ENCODE measurements around the gene MRS2. TPM values are rescaled to one million over a fixed set of nuclear protein-coding genes. Genes with fewer than 3 reads are reported as not detected.
"Not testable (repeated sequence)": the region's sequence is repeated elsewhere in the genome, so short reads cannot be mapped to it uniquely, and the experiment has no call there.

MRS2 gene
- total RNA-seq, 2 donors from 2014 or later: 27.1 to 27.5 TPM

DNA sequence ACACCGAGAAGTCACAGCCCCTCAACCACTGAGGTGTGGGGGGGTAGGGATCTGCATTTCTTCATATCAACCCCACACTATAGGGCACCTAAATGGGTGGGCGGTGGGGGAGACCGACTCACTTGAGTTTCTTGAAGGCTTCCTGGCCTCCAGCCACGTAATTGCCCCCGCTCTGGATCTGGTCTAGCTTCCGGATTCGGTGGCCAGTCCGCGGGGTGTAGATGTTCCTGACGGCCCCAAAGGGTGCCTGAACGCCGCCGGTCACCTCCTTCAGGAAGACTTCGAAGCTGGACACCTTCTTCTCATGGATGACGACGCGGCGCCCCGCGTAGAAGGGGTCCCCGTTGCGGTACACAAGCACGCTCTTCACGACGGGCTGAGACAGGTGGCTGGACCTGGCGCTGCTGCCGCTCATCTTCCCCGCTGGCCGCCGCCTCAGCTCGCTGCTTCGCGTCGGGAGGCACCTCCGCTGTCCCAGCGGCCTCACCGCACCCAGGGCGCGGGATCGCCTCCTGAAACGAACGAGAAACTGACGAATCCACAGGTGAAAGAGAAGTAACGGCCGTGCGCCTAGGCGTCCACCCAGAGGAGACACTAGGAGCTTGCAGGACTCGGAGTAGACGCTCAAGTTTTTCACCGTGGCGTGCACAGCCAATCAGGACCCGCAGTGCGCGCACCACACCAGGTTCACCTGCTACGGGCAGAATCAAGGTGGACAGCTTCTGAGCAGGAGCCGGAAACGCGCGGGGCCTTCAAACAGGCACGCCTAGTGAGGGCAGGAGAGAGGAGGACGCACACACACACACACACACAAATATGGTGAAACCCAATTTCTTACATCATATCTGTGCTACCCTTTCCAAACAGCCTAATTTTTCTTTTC, 45.2 kb upstream of the MRS2 start, which contains the start of gene DCDC2:
Gene DCDC2, minus strand, starts transcription at position 724 of the 883 bp plus-strand sequence. Its CDS starts 309 bp downstream, at position 415.
- Histone ChIP-seq H3K36me3 (no peaks in the 10 kb centered on the region), H3K27ac (no peak within 1 kb of the TSS), H3K4me1 (replicated peaks) (peaks cover 4% of the 10 kb centered on the region), H3K27me3 (replicated peaks; ENCODE audit: insufficient read depth) (no peaks in the 10 kb centered on the region), H3K9me3 (no peaks in the 10 kb centered on the region), H3K4me3 (peak within 1 kb of the TSS; percentile 6 to 24)
- DNase-seq (ENCODE audit: low spot score): peak; percentile 77
- intact Hi-C loops (cut with DNase I): no loop called here
- TF ChIP-seq, protein P1, sequence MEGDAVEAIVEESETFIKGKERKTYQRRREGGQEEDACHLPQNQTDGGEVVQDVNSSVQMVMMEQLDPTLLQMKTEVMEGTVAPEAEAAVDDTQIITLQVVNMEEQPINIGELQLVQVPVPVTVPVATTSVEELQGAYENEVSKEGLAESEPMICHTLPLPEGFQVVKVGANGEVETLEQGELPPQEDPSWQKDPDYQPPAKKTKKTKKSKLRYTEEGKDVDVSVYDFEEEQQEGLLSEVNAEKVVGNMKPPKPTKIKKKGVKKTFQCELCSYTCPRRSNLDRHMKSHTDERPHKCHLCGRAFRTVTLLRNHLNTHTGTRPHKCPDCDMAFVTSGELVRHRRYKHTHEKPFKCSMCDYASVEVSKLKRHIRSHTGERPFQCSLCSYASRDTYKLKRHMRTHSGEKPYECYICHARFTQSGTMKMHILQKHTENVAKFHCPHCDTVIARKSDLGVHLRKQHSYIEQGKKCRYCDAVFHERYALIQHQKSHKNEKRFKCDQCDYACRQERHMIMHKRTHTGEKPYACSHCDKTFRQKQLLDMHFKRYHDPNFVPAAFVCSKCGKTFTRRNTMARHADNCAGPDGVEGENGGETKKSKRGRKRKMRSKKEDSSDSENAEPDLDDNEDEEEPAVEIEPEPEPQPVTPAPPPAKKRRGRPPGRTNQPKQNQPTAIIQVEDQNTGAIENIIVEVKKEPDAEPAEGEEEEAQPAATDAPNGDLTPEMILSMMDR (IDR thresholded peaks at IDR 0.05): no peak
- TF ChIP-seq POLR2A (IDR thresholded peaks at IDR 0.05) (peak; percentile 33), POLR2AphosphoS5 (IDR thresholded peaks at IDR 0.05) (peak; percentile 7)
- WGBS: 4% methylated on average over 60 of the region's 61 CpGs

DNA sequence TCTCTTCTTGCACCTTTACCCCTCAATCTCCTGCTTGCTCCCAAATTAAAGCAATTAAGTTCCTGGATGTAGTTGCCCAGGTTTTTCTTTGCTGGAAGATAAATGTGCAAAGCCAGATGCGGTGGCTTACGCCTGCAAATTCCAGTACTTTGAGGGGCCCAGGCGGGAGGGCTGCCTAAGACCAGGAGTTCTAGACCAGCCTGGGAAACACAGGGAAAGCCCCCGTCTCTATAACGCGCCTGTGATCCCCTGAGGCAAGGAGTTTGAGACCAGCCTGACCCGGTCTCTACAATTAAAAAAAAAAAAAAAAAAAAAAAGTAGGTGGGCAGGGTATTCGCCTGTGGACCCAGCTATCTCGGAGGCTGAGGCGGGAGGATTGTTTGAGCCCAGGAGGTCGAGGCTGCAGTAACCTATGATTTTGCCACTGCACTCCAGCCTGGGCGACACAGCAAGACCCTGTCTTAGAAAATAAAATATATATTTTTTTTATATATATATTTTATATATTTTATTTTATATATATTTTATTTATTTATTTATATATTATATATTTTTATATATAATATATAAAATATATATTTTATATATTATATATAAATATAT, 44.4 kb upstream of the MRS2 start:
- H3K4me3 ChIP-seq: peak overlapping the region; percentile 6 to 24
- WGBS: 34% methylated on average over 12 of the region's 12 CpGs
- DNase-seq (ENCODE audit: low spot score): no peak

DNA sequence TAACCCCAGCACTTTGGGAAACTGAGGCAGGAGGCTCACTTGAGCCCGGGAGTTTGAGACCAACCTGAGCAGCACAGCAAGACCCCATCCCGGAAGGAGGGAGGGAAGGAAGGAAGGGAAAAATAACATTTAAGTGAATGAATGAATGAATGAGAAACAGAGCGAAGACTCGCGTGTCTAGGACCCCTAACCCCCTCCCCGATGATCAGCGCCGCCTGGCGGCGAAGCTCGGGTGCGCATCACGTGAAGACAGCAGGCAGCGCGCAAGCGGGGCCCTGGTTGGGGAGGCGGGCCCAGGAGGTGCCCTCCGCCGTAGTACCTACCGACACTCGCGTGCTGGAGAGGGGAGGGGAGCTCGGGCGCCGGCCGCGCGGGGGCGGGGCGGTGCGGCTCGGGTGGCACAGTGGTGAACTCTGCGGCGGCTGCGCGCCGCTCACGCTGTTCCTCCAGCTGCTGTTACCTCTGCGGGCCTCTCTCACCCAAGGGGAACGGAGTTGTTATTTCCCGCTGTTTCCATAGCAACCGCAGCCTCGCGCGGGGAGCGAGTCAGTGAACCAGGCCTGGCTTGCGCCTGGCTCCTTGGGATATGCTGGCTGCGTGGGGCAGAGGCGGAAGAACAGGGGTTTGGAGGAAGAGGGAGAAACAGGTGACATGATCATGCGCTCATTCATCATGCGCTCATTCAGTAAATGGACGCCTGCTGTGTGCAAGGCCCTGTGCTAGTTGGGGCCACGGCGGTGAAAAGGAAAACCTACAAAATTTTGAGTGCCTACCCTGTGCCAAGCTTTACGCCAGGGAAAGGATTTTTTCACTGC, 42.9 kb upstream of the MRS2 start:
- peak; percentile 39 for DNase-seq (ENCODE audit: low spot score)
- peaks cover 4% of the 10 kb centered on the region for H3K4me1 ChIP-seq (replicated peaks)
- intact Hi-C loops (cut with DNase I): no loop called here
- 2% methylated on average over 55 of the region's 55 CpGs for WGBS
- TF ChIP-seq, protein P1 (IDR thresholded peaks at IDR 0.05): peak in 3 of 4 experiments; percentile 39 to 60 (median 57)
- no peak for TF ChIP-seq POLR2A (IDR thresholded peaks at IDR 0.05)
- peak overlapping the region in 1 of 2 donors; percentile 3 for H3K27ac ChIP-seq
- H3K9me3 ChIP-seq: no peaks in the 10 kb centered on the region
- H3K36me3 ChIP-seq: no peaks in the 10 kb centered on the region
- H3K27me3 ChIP-seq (replicated peaks; ENCODE audit: insufficient read depth): no peaks in the 10 kb centered on the region
- H3K4me3 ChIP-seq: peak overlapping the region; percentile 27 to 41

More for the DNA sequence above, 44.4 kb upstream of the MRS2 start:
- H3K36me3 ChIP-seq: no peaks in the 10 kb centered on the region
- no peaks in the 10 kb centered on the region for H3K9me3 ChIP-seq
- H3K27me3 ChIP-seq (replicated peaks; ENCODE audit: insufficient read depth): no peaks in the 10 kb centered on the region
- intact Hi-C loops (cut with DNase I): no loop called here
- H3K4me1 ChIP-seq (replicated peaks): peaks cover 4% of the 10 kb centered on the region
- no peak for TF ChIP-seq POLR2A (IDR thresholded peaks at IDR 0.05)
- TF ChIP-seq, protein P1 (IDR thresholded peaks at IDR 0.05): no peak
- no peak for TF ChIP-seq POLR2AphosphoS5 (IDR thresholded peaks at IDR 0.05)
- H3K27ac ChIP-seq: no peak overlapping the region

DNA sequence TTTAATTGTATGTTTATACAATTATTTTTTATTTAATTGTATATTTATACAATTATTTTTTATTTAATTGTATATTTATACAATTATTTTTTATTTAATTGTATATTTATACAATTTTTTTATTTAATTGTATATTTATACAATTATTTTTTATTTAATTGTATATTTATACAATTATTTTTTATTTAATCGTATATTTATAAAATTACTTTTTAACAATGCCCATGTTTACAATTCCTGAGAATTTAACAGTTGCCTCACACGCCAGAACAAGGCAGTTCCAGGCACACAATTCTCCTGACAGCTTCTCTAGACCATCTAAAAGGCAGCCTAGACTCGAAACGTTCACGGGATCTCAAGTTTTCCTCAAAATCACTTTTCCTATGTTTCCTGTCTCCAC, 40.4 kb upstream of the MRS2 start:
- H3K9me3 ChIP-seq; H3K36me3 ChIP-seq; H3K27me3 ChIP-seq (replicated peaks; ENCODE audit: insufficient read depth); intact Hi-C loops (cut with DNase I); H3K4me3 ChIP-seq; H3K4me1 ChIP-seq (replicated peaks); H3K27ac ChIP-seq; DNase-seq (ENCODE audit: low spot score): not testable (repeated sequence)
- WGBS: 91% methylated on average over 5 of the region's 5 CpGs

DNA sequence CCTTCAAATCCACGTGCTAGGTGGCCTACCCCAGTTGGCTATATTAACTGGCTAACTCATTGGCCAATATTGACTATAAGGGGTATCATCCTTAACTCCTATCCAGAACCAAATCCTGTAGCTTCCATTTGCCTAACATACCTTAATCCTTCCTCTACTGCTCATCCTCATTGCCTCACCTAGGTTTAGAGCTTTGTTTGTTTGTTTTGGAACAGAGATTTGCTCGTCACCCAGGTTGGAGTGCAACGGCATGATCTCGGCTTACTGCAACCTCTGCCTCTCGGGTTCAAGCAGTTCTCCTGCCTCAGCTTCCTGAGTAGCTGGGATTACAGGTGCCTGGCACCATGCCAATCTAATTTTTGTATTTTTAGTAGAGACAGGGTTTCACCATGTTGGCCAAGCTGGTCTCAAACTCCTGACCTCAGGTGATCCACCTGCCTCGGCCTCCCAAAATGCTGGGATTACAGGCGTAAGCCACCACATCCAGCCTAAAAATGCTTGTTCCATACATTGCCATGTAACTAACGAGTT, 37.6 kb upstream of the MRS2 start:
- H3K4me1 ChIP-seq (replicated peaks); H3K36me3 ChIP-seq; H3K27ac ChIP-seq; intact Hi-C loops (cut with DNase I); H3K27me3 ChIP-seq (replicated peaks; ENCODE audit: insufficient read depth); DNase-seq (ENCODE audit: low spot score); H3K9me3 ChIP-seq; H3K4me3 ChIP-seq: not testable (repeated sequence)
- WGBS: 62% methylated on average over 8 of the region's 8 CpGs
